ENCODE data around the gene NOX5. TPM values are rescaled to one million over a fixed set of nuclear protein-coding genes. Genes with fewer than 3 reads are reported as not detected.

NOX5 gene
- total RNA-seq, 1 donor from 2014 or later = 0.09 TPM

- peaks cover 28% of the 10 kb centered on the region for H3K27me3 ChIP-seq (ENCODE audit: insufficient read depth, low read length)
- FAIRE-seq (no peak), DNase-seq (ENCODE audit: low read depth) (no peak)
- H3K4me3 Mint-ChIP-seq (ENCODE audit: unreplicated experiment) = no peak overlapping the region
- peaks cover 31% of the 10 kb centered on the region for H3K27me3 Mint-ChIP-seq (ENCODE audit: low read depth, unreplicated experiment)
- no peak overlapping the region for H2AFZ ChIP-seq (ENCODE audit: low read depth, low read length)
- H4K20me1 ChIP-seq (ENCODE audit: insufficient read depth, low read length) = no peaks in the 10 kb centered on the region
- no peak overlapping the region for H3K27ac ChIP-seq (ENCODE audit: low read depth, low read length)
- H3K9me3 ChIP-seq (ENCODE audit: insufficient read depth, low read depth, low read length) = no peaks in the 10 kb centered on the region
- H3K9ac ChIP-seq (ENCODE audit: low read length) = no peak overlapping the region
- TF ChIP-seq CTCF (IDR thresholded peaks at IDR 0.05; ENCODE audit: insufficient read depth, low read depth, low read length) (no peak), EZH2 (IDR thresholded peaks at IDR 0.05; ENCODE audit: insufficient read depth, low read length) (no peak)
- no peak overlapping the region for H3K4me2 ChIP-seq (ENCODE audit: low read length)
- no peak overlapping the region for H3K27ac Mint-ChIP-seq (ENCODE audit: unreplicated experiment)
- no peaks in the 10 kb centered on the region for H3K9me3 Mint-ChIP-seq (ENCODE audit: unreplicated experiment)
- H3K4me1 Mint-ChIP-seq (ENCODE audit: low read depth, unreplicated experiment) = no peaks in the 10 kb centered on the region
- no peaks in the 10 kb centered on the region for H3K36me3 ChIP-seq (ENCODE audit: insufficient read depth, low read length)
- no peak overlapping the region for H3K4me3 ChIP-seq (ENCODE audit: insufficient read depth, low read depth, low read length)
- H3K4me1 ChIP-seq (ENCODE audit: insufficient read depth, low read length) = no peaks in the 10 kb centered on the region
- H3K79me2 ChIP-seq (ENCODE audit: insufficient read depth, low read length) = no peaks in the 10 kb centered on the region
- no peaks in the 10 kb centered on the region for H3K36me3 Mint-ChIP-seq (ENCODE audit: low read depth, unreplicated experiment)
Measured at GRCh38 chr15:69055251-69055650, 40.8 kb downstream of the NOX5 start.

DNA sequence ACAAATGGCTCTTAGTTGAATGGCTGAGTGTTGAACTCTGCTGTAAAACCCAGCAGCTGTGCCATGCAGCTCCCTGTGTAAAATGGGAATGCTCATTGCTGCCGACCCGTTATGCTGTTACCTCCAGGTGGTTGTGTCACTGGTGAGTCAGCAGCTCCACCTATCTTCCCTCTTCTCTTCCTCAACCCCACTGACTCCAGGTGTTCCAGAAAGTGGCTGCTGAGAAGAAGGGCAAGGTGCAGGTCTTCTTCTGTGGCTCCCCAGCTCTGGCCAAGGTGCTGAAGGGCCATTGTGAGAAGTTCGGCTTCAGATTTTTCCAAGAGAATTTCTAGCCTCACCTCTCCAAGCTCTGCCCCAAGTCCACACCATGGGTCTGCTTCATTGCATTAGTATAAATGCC, 41.9 kb downstream of the NOX5 start:
- Histone ChIP-seq H3K27me3 (ENCODE audit: insufficient read depth, low read length) (peaks cover 23% of the 10 kb centered on the region), H3K4me3 (ENCODE audit: insufficient read depth, low read depth, low read length) (no peak overlapping the region), H4K20me1 (ENCODE audit: insufficient read depth, low read length) (no peaks in the 10 kb centered on the region), H3K9ac (ENCODE audit: low read length) (no peak overlapping the region), H3K4me1 (ENCODE audit: insufficient read depth, low read length) (no peaks in the 10 kb centered on the region), H2AFZ (ENCODE audit: low read depth, low read length) (no peak overlapping the region), H3K4me2 (ENCODE audit: low read length) (no peak overlapping the region), H3K36me3 (ENCODE audit: insufficient read depth, low read length) (no peaks in the 10 kb centered on the region), H3K79me2 (ENCODE audit: insufficient read depth, low read length) (no peaks in the 10 kb centered on the region), H3K27ac (ENCODE audit: low read depth, low read length) (no peak overlapping the region), H3K9me3 (ENCODE audit: insufficient read depth, low read depth, low read length) (no peaks in the 10 kb centered on the region)
- Mint-ChIP-seq H3K9me3 (ENCODE audit: unreplicated experiment) (no peaks in the 10 kb centered on the region), H3K27ac (ENCODE audit: unreplicated experiment) (no peak overlapping the region), H3K4me1 (ENCODE audit: low read depth, unreplicated experiment) (no peaks in the 10 kb centered on the region), H3K4me3 (ENCODE audit: unreplicated experiment) (no peak overlapping the region), H3K27me3 (ENCODE audit: low read depth, unreplicated experiment) (peaks cover 31% of the 10 kb centered on the region), H3K36me3 (ENCODE audit: low read depth, unreplicated experiment) (no peaks in the 10 kb centered on the region)
- no peak for DNase-seq (ENCODE audit: low read depth)
- no peak for FAIRE-seq
- TF ChIP-seq CTCF (IDR thresholded peaks at IDR 0.05; ENCODE audit: insufficient read depth, low read depth, low read length) (no peak), EZH2 (IDR thresholded peaks at IDR 0.05; ENCODE audit: insufficient read depth, low read length) (no peak)

DNA sequence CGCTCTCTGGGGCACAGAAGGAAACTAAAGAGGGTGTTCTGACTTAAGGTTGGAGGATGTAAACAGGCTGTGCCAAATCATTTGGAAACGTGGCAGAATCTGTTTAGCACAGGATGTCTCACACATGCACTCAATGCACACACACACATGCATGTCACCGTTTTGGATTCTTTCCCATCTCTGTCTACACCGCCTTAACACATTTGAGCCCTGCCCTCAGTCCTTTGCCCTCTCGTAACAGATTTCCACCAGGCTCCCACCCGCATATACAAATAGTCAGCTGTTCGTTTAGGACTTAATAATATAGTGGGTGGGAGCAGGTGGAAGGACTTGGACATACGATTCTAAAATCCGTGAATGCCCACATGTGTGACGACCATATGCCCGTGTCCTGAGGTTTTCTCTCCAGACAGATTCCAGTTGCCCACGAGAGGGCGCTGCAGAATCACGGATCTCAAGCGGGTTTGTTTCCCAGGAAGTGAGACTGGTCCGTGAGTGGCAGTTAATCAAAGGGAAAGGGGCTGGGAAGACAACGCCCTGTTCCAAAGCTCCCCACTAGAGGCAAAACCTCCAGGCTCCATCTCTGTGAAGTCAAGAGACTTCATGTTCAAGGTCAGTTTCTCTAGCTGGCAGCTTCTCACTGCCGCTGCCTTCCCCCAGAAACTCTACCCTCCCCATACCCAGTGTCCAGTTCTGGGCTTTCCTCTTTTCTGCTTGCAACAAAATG, 44.5 kb downstream of the NOX5 start:
- Histone ChIP-seq H3K9ac (ENCODE audit: low read length) (no peak overlapping the region), H3K4me2 (ENCODE audit: low read length) (peak overlapping the region; percentile 22), H3K27ac (ENCODE audit: low read depth, low read length) (no peak overlapping the region), H2AFZ (ENCODE audit: low read depth, low read length) (no peak overlapping the region), H3K4me1 (ENCODE audit: insufficient read depth, low read length) (no peaks in the 10 kb centered on the region), H3K9me3 (ENCODE audit: insufficient read depth, low read depth, low read length) (no peaks in the 10 kb centered on the region), H3K36me3 (ENCODE audit: insufficient read depth, low read length) (no peaks in the 10 kb centered on the region), H3K79me2 (ENCODE audit: insufficient read depth, low read length) (no peaks in the 10 kb centered on the region), H3K27me3 (ENCODE audit: insufficient read depth, low read length) (peaks cover 23% of the 10 kb centered on the region), H4K20me1 (ENCODE audit: insufficient read depth, low read length) (no peaks in the 10 kb centered on the region), H3K4me3 (ENCODE audit: insufficient read depth, low read depth, low read length) (no peak overlapping the region)
- peaks cover 32% of the 10 kb centered on the region for H3K27me3 Mint-ChIP-seq (ENCODE audit: low read depth, unreplicated experiment)
- no peaks in the 10 kb centered on the region for H3K9me3 Mint-ChIP-seq (ENCODE audit: unreplicated experiment)
- no peak overlapping the region for H3K4me3 Mint-ChIP-seq (ENCODE audit: unreplicated experiment)
- peak; percentile 53 for DNase-seq (ENCODE audit: low read depth)
- H3K27ac Mint-ChIP-seq (ENCODE audit: unreplicated experiment) = no peak overlapping the region
- TF ChIP-seq EZH2 (IDR thresholded peaks at IDR 0.05; ENCODE audit: insufficient read depth, low read length) = no peak
- TF ChIP-seq CTCF (IDR thresholded peaks at IDR 0.05; ENCODE audit: insufficient read depth, low read depth, low read length) = peak; percentile 88
- H3K4me1 Mint-ChIP-seq (ENCODE audit: low read depth, unreplicated experiment) = no peaks in the 10 kb centered on the region
- H3K36me3 Mint-ChIP-seq (ENCODE audit: low read depth, unreplicated experiment) = no peaks in the 10 kb centered on the region
- no peak for FAIRE-seq
